A549 (cell line): ENCODE measurements around the gene SEPTIN7.

Experiments
- HOXB13 ChIP-seq: fragments of 250-450 bp; sonication (Bioruptor Pico); IDR thresholded peaks from 2 replicates; pipeline ENCODE4 v1.5.0; 2020; ENCODE audit warnings: low read depth, mild to moderate bottlenecking, moderate library complexity
- JUNB ChIP-seq: fragments of >200 bp; sonication (Bioruptor Twin); formaldehyde crosslinking; IDR thresholded peaks from 2 replicates; pipeline ENCODE4 v1.6.1; 2016
- KDM1A ChIP-seq: fragments of 200-600 bp; sonication (generic); IDR thresholded peaks from 2 replicates; pipeline ENCODE4 v1.6.1; 2016; ENCODE audit warnings: low read depth, mild to moderate bottlenecking
- RAD21 ChIP-seq, 2 experiments: fragments of >200 bp in 1 of 2; sonication (Bioruptor Twin) in 1 of 2; formaldehyde crosslinking in 1 of 2; IDR thresholded peaks in 1 of 2; conservative IDR thresholded peaks in 1 of 2; 2 replicates in 1 of 2; 3 replicates in 1 of 2; pipeline ENCODE4 v1.6.1; 2012 to 2018; ENCODE audit warnings: inconsistent platforms in 1 of 2
- ZFP36 ChIP-seq: fragments of 450-650 bp; IDR thresholded peaks from 2 replicates; pipeline ENCODE4 v1.6.1; 2014; ENCODE audit warnings: borderline replicate concordance; ENCODE audit not compliant: partially characterized antibody
- TF ChIP-seq, protein P1 (sequence below): fragments of >200 bp; sonication (Bioruptor Twin); formaldehyde crosslinking; IDR thresholded peaks from 3 replicates; pipeline ENCODE4 v1.5.1; 2016
- TF ChIP-seq, protein P2 (sequence below): fragments of 450-650 bp; IDR thresholded peaks from 2 replicates; pipeline ENCODE4 v1.6.1; 2014; ENCODE audit warnings: antibody characterized with exemption

DNA sequence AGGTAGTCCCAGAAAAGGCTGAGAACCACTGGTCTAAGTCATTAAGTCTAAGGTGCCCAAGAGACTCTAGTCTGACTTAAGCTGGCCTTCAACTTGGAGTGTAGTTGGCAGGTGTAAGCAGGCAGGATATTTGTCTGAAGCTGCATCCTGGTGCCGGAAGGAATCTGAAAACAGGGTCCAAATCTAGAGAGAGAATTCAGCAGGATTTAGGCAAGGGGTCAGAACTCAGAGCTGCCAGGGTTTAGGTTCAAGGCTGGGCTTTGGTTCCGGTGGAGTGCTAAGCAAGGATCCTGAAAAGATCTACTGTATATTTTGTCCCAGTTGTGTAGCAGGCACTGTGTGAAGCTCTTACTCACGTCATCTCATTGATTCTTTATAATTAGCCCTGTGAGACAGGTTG, 16.5 kb upstream of the SEPTIN7 start:
- TF ChIP-seq, protein P1, sequence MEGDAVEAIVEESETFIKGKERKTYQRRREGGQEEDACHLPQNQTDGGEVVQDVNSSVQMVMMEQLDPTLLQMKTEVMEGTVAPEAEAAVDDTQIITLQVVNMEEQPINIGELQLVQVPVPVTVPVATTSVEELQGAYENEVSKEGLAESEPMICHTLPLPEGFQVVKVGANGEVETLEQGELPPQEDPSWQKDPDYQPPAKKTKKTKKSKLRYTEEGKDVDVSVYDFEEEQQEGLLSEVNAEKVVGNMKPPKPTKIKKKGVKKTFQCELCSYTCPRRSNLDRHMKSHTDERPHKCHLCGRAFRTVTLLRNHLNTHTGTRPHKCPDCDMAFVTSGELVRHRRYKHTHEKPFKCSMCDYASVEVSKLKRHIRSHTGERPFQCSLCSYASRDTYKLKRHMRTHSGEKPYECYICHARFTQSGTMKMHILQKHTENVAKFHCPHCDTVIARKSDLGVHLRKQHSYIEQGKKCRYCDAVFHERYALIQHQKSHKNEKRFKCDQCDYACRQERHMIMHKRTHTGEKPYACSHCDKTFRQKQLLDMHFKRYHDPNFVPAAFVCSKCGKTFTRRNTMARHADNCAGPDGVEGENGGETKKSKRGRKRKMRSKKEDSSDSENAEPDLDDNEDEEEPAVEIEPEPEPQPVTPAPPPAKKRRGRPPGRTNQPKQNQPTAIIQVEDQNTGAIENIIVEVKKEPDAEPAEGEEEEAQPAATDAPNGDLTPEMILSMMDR, result no peak
- no peak for TF ChIP-seq JUNB
- no peak for TF ChIP-seq ZFP36
- TF ChIP-seq KDM1A, result no peak
- TF ChIP-seq HOXB13 (CRISPR knock-in tag), result no peak
- no peak for TF ChIP-seq RAD21 (conservative IDR thresholded peaks at IDR 0.05 in 1 of 2, IDR thresholded peaks at IDR 0.05 in 1 of 2)
- TF ChIP-seq, protein P2, sequence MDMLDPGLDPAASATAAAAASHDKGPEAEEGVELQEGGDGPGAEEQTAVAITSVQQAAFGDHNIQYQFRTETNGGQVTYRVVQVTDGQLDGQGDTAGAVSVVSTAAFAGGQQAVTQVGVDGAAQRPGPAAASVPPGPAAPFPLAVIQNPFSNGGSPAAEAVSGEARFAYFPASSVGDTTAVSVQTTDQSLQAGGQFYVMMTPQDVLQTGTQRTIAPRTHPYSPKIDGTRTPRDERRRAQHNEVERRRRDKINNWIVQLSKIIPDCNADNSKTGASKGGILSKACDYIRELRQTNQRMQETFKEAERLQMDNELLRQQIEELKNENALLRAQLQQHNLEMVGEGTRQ, result no peak
